WTC11 (cell line): ENCODE data around the gene OVOL1. TPM values are rescaled to one million over a fixed set of nuclear protein-coding genes. Genes with fewer than 3 reads are reported as not detected.

Source experiments
- ATAC-seq: fragments of 200-7000 bp; cut with Tn5 transposase; 2 replicates; pipeline ENCODE4 v1.10.0; 2021; ENCODE audit warnings: mild to moderate bottlenecking, moderate library complexity
- CTCF ChIA-PET: fragments of 300-600 bp; sonication (Branson Sonifier 250); formaldehyde crosslinking; loops from one replicate; lab custom pipeline; 2021; ENCODE audit warnings: antibody characterized with exemption; lab: Charles Lee
- POLR2A ChIA-PET: fragments of 350-600 bp; sonication (Branson Sonifier 250); formaldehyde crosslinking; loops from one replicate; lab custom pipeline; 2021; ENCODE audit warnings: antibody characterized with exemption; lab: Charles Lee
- DNase-seq: peaks from one replicate; pipeline ENCODE4 v3.0.0; 2021; ENCODE audit warnings: low spot score
- H3K27ac Mint-ChIP-seq: 2 replicates; pipeline ENCODE4 v1.8.0; 2021; ENCODE audit warnings: mixed read lengths
- H3K27me3 Mint-ChIP-seq: 2 replicates; pipeline ENCODE4 v1.8.0; 2021; ENCODE audit warnings: low read depth, mild to moderate bottlenecking, moderate library complexity, mixed read lengths
- H3K36me3 Mint-ChIP-seq: 2 replicates; pipeline ENCODE4 v1.8.0; 2021; ENCODE audit warnings: mixed read lengths
- H3K4me1 Mint-ChIP-seq: 2 replicates; pipeline ENCODE4 v1.8.0; 2022; ENCODE audit warnings: mixed read lengths
- H3K4me3 Mint-ChIP-seq: 2 replicates; pipeline ENCODE4 v1.8.0; 2021; ENCODE audit warnings: mild to moderate bottlenecking, moderate library complexity, mixed read lengths
- H3K9me3 Mint-ChIP-seq: 2 replicates; pipeline ENCODE4 v1.8.0; 2021; ENCODE audit warnings: mixed read lengths
- ATF2 ChIP-seq: sonication (generic); formaldehyde crosslinking; IDR thresholded peaks from 2 replicates; pipeline ENCODE4 v1.8.1; 2022; ENCODE audit warnings: low read depth, missing genetic modification reagents, borderline replicate concordance
- ATF3 ChIP-seq: sonication (generic); formaldehyde crosslinking; conservative IDR thresholded peaks from 2 replicates; pipeline ENCODE4 v1.8.1; 2022; ENCODE audit warnings: mild to moderate bottlenecking, missing genetic modification reagents
- E2F1 ChIP-seq: sonication (generic); formaldehyde crosslinking; IDR thresholded peaks from 2 replicates; pipeline ENCODE4 v1.8.0; 2022; ENCODE audit warnings: mild to moderate bottlenecking, missing genetic modification reagents
- ETV6 ChIP-seq: sonication (generic); formaldehyde crosslinking; IDR thresholded peaks from 2 replicates; pipeline ENCODE4 v1.8.1; 2022; ENCODE audit warnings: mild to moderate bottlenecking, missing genetic modification reagents
- FOXK1 ChIP-seq: sonication (generic); formaldehyde crosslinking; IDR thresholded peaks from 2 replicates; pipeline ENCODE4 v1.8.0; 2022; ENCODE audit warnings: mild to moderate bottlenecking, moderate library complexity, missing genetic modification reagents
- FOXP1 ChIP-seq: sonication (generic); formaldehyde crosslinking; IDR thresholded peaks from 2 replicates; pipeline ENCODE4 v1.8.0; 2022; ENCODE audit warnings: missing genetic modification reagents, mild to moderate bottlenecking, moderate library complexity, borderline replicate concordance
- GABPB1 ChIP-seq: sonication (generic); formaldehyde crosslinking; IDR thresholded peaks from 2 replicates; pipeline ENCODE4 v1.8.1; 2023; ENCODE audit warnings: mild to moderate bottlenecking, missing genetic modification reagents
- GTF2I ChIP-seq: fragments of 250-450 bp; sonication (Bioruptor Pico); conservative IDR thresholded peaks from 2 replicates; pipeline ENCODE4 v1.4.0; 2021; ENCODE audit warnings: mild to moderate bottlenecking
- MXD4 ChIP-seq: fragments of 250-450 bp; sonication (Bioruptor Pico); IDR thresholded peaks from 2 replicates; pipeline ENCODE4 v1.8.0; 2021; ENCODE audit warnings: mild to moderate bottlenecking, moderate library complexity, borderline replicate concordance
- MYBL2 ChIP-seq: sonication (generic); formaldehyde crosslinking; IDR thresholded peaks from 2 replicates; pipeline ENCODE4 v1.8.1; 2023; ENCODE audit warnings: mild to moderate bottlenecking, moderate library complexity, missing genetic modification reagents
- NR1H2 ChIP-seq: sonication (generic); formaldehyde crosslinking; IDR thresholded peaks from 2 replicates; pipeline ENCODE4 v1.9.0; 2021; ENCODE audit warnings: mild to moderate bottlenecking, moderate library complexity, missing genetic modification reagents
- RELA ChIP-seq: sonication (generic); formaldehyde crosslinking; IDR thresholded peaks from 2 replicates; pipeline ENCODE4 v1.8.1; 2022; ENCODE audit warnings: missing genetic modification reagents, mild to moderate bottlenecking, borderline replicate concordance
- SP1 ChIP-seq: sonication (generic); formaldehyde crosslinking; conservative IDR thresholded peaks from 2 replicates; pipeline ENCODE4 v1.8.1; 2022; ENCODE audit warnings: missing genetic modification reagents
- TEAD1 ChIP-seq: sonication (generic); formaldehyde crosslinking; IDR thresholded peaks from 2 replicates; pipeline ENCODE4 v1.8.0; 2022; ENCODE audit warnings: mild to moderate bottlenecking, missing genetic modification reagents
- TEAD4 ChIP-seq: sonication (generic); formaldehyde crosslinking; IDR thresholded peaks from 2 replicates; pipeline ENCODE4 v1.8.0; 2022; ENCODE audit warnings: mild to moderate bottlenecking, missing genetic modification reagents
- USF1 ChIP-seq: sonication (generic); formaldehyde crosslinking; IDR thresholded peaks from 2 replicates; pipeline ENCODE4 v1.8.0; 2022; ENCODE audit warnings: mild to moderate bottlenecking, missing genetic modification reagents
- ZNF121 ChIP-seq: sonication (generic); formaldehyde crosslinking; IDR thresholded peaks from 2 replicates; pipeline ENCODE4 v1.8.0; 2023; ENCODE audit warnings: missing genetic modification reagents
- ZNF423 ChIP-seq: fragments of 250-450 bp; sonication (Bioruptor Pico); IDR thresholded peaks from 2 replicates; pipeline ENCODE4 v2.1.2; 2022; ENCODE audit warnings: mild to moderate bottlenecking, moderate library complexity
- ZNF671 ChIP-seq: fragments of 250-450 bp; sonication (Bioruptor Pico); IDR thresholded peaks from 2 replicates; pipeline ENCODE4 v1.8.0; 2021; ENCODE audit warnings: mild to moderate bottlenecking
- total RNA-seq: library from RNA; stranded (reverse); gene quantifications from 3 replicates; pipeline ENCODE4 v1.2.3, GENCODE V29; 2021
- TF ChIP-seq, protein P1 (sequence below): fragments of 200-600 bp; IDR thresholded peaks from 2 replicates; pipeline ENCODE4 v1.8.0; 2022; ENCODE audit warnings: antibody characterized with exemption
- TF ChIP-seq, protein P2 (sequence below): sonication (generic); formaldehyde crosslinking; IDR thresholded peaks from 2 replicates; pipeline ENCODE4 v1.8.1; 2023; ENCODE audit warnings: mild to moderate bottlenecking, missing genetic modification reagents, moderate library complexity

OVOL1 gene
- total RNA-seq, 1 experiment from 2014 or later, result 6.8 TPM

GRCh38 chr11:65817835-65818680 is 31.2 kb downstream of the OVOL1 start:
- CTCF ChIA-PET, result interaction anchor here (0.6 to 6.2 kb wide), 20 partner anchors 15 to 234 kb away, joined by 3 to 159 read pairs (median 6); partner anchors contain the start of genes AP5B1, FIBP, KAT5 and MUS81
- TF ChIP-seq MYBL2 (CRISPR knock-in tag), result no peak
- peak; percentile 16; the same call in 1 of the 2 replicates for TF ChIP-seq USF1 (CRISPR knock-in tag)
- no peak for TF ChIP-seq MXD4 (CRISPR knock-in tag)
- TF ChIP-seq SP1 (CRISPR knock-in tag), result peak; percentile 19; the same call in 1 of the 2 replicates
- no peak for TF ChIP-seq FOXK1 (CRISPR knock-in tag)
- TF ChIP-seq ZNF671 (CRISPR knock-in tag), result no peak
- TF ChIP-seq ZNF423 (CRISPR knock-in tag), result peak; percentile 15; the same call in 1 of the 2 replicates
- no peak for TF ChIP-seq TEAD4 (CRISPR knock-in tag)
- TF ChIP-seq RELA, result no peak
- no peak for TF ChIP-seq NR1H2 (CRISPR knock-in tag)
- TF ChIP-seq GTF2I (CRISPR knock-in tag), result peak; percentile 97
- TF ChIP-seq ETV6 (CRISPR knock-in tag), result no peak
- TF ChIP-seq TEAD1 (CRISPR knock-in tag), result no peak
- TF ChIP-seq, protein P1, sequence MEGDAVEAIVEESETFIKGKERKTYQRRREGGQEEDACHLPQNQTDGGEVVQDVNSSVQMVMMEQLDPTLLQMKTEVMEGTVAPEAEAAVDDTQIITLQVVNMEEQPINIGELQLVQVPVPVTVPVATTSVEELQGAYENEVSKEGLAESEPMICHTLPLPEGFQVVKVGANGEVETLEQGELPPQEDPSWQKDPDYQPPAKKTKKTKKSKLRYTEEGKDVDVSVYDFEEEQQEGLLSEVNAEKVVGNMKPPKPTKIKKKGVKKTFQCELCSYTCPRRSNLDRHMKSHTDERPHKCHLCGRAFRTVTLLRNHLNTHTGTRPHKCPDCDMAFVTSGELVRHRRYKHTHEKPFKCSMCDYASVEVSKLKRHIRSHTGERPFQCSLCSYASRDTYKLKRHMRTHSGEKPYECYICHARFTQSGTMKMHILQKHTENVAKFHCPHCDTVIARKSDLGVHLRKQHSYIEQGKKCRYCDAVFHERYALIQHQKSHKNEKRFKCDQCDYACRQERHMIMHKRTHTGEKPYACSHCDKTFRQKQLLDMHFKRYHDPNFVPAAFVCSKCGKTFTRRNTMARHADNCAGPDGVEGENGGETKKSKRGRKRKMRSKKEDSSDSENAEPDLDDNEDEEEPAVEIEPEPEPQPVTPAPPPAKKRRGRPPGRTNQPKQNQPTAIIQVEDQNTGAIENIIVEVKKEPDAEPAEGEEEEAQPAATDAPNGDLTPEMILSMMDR, result peak; percentile 100
- no peak for TF ChIP-seq E2F1 (CRISPR knock-in tag)
- TF ChIP-seq GABPB1 (CRISPR knock-in tag), result peak; percentile 38; the same call in 1 of the 2 replicates
- TF ChIP-seq, protein P2, sequence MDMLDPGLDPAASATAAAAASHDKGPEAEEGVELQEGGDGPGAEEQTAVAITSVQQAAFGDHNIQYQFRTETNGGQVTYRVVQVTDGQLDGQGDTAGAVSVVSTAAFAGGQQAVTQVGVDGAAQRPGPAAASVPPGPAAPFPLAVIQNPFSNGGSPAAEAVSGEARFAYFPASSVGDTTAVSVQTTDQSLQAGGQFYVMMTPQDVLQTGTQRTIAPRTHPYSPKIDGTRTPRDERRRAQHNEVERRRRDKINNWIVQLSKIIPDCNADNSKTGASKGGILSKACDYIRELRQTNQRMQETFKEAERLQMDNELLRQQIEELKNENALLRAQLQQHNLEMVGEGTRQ (CRISPR knock-in tag), result peak; percentile 71
- TF ChIP-seq ATF2 (CRISPR knock-in tag), result no peak
- peak; percentile 68; the same call in 1 of the 2 replicates for TF ChIP-seq ZNF121 (CRISPR knock-in tag)
- no peak for TF ChIP-seq ATF3 (CRISPR knock-in tag)
- 0 out of 2 replicates have a peak, but pooled peaks have one; percentile 10 for TF ChIP-seq FOXP1
- Mint-ChIP-seq H3K9me3 (0 out of 2 replicates have a peak, but pooled peaks cover 3% of the 10 kb centered on the region), H3K4me3 (peak overlapping the region; percentile 72), H3K27ac (no peak overlapping the region), H3K4me1 (0 out of 2 replicates have a peak, but pooled peaks cover 5% of the 10 kb centered on the region), H3K27me3 (peaks cover 15% of the 10 kb centered on the region), H3K36me3 (no peaks in the 10 kb centered on the region)
- peak; percentile 87 for ATAC-seq
- DNase-seq, result peak; percentile 96
- POLR2A ChIA-PET, result interaction anchor here (0.7 kb wide), 1 partner anchor 54 kb away, joined by 4 read pairs; no protein-coding TSS in a partner anchor
